H54 (cell line): ENCODE measurements around the gene SDHD.
A peak's percentile ranks its signal among the peaks of the same experiment; 100 is the strongest.
"Not testable (repeated sequence)": the region's sequence is repeated elsewhere in the genome, so short reads cannot be mapped to it uniquely, and the experiment has no call there.

Source experiments
- DNase-seq: peaks from one replicate; pipeline ENCODE4 v3.0.0; 2011; ENCODE audit warnings: low spot score, mixed read lengths; ENCODE audit not compliant: insufficient read length
- FAIRE-seq: peaks from 3 replicates; lab custom pipeline; 2011; peaks lifted over from hg19 to GRCh38; lab: Jason Lieb, UNC
- POLR2A ChIP-seq: IDR thresholded peaks from 2 replicates; pipeline ENCODE4 v1.6.1; 2011; ENCODE audit warnings: low read depth, mild to moderate bottlenecking, low read length

SDHD gene

GRCh38 chr11:112082729-112083128 is 3.9 kb upstream of the SDHD start:
- no peak for TF ChIP-seq POLR2A
- FAIRE-seq (peak; percentile 80), DNase-seq (no peak)

GRCh38 chr11:112085822-112086421 is 751 bp upstream of the SDHD start:
- DNase-seq, result no peak
- TF ChIP-seq POLR2A, result no peak
- no peak for FAIRE-seq

GRCh38 chr11:112087212-112087611 is 539 bp downstream of the SDHD start:
- TF ChIP-seq POLR2A, result no peak
- FAIRE-seq (no peak), DNase-seq (no peak)

- not testable (repeated sequence) for FAIRE-seq, DNase-seq
These were observed 8.6 kb downstream of the SDHD start for GRCh38 chr11:112095302-112095701.

GRCh38 chr11:112096194-112096593 is 9.5 kb downstream of the SDHD start:
- TF ChIP-seq POLR2A, result no peak
- DNase-seq (no peak), FAIRE-seq (no peak)

GRCh38 chr11:112097734-112098528 is 11.3 kb downstream of the SDHD start:
- no peak for TF ChIP-seq POLR2A
- DNase-seq (no peak), FAIRE-seq (no peak)

GRCh38 chr11:112100462-112100861 is 13.8 kb downstream of the SDHD start:
- FAIRE-seq (no peak), DNase-seq (no peak)
- no peak for TF ChIP-seq POLR2A

GRCh38 chr11:112103446-112103845 is 16.8 kb downstream of the SDHD start:
- TF ChIP-seq POLR2A, result no peak
- FAIRE-seq (no peak), DNase-seq (no peak)

GRCh38 chr11:112106070-112106469 is 19.4 kb downstream of the SDHD start:
- TF ChIP-seq POLR2A, result no peak
- DNase-seq (no peak), FAIRE-seq (no peak)

- TF ChIP-seq POLR2A, result no peak
- FAIRE-seq (peak; percentile 50), DNase-seq (no peak)
These were observed 27.1 kb downstream of the SDHD start for GRCh38 chr11:112113539-112114457.

GRCh38 chr11:112114460-112114859 is 27.8 kb downstream of the SDHD start:
- DNase-seq (no peak), FAIRE-seq (no peak)
- TF ChIP-seq POLR2A, result no peak

- TF ChIP-seq POLR2A, result no peak
- DNase-seq (no peak), FAIRE-seq (no peak)
These were observed 28.7 kb downstream of the SDHD start for GRCh38 chr11:112115386-112115785.

GRCh38 chr11:112118176-112118575 is 31.5 kb downstream of the SDHD start:
- TF ChIP-seq POLR2A, result no peak
- FAIRE-seq (no peak), DNase-seq (no peak)
